ENCODE data around the gene MAPK12. TPM values are rescaled to one million over a fixed set of nuclear protein-coding genes. Genes with fewer than 3 reads are reported as not detected.

MAPK12 gene
- total RNA-seq, 1 donor from 2014 or later: 19.0 TPM

DNA sequence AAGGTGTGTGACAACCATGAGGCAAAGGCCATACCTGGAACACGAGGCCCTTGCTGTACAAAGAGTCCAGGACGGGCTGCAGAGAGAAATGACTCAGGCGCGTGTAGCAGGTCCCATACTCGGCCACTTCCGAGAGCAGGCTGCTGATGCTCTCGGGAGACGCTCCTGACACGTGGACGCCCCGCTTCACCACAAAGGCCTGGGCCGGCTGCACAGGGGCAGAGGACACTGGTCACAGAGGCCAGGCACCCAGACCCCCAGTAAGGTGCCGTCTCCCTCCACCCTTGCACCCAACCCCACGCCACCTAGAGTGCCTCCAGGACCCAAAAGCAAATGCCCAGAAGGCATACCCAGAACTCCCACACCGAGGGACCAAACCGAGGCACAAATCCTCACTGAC is 32.1 kb downstream of the MAPK12 start:
- H3K36me3 Mint-ChIP-seq (ENCODE audit: low read depth): peaks cover 20% of the 10 kb centered on the region
- no peak for DNase-seq (ENCODE audit: low spot score)
- no peaks in the 10 kb centered on the region for H3K4me1 Mint-ChIP-seq (ENCODE audit: low read depth)
- no peak overlapping the region for H3K4me3 Mint-ChIP-seq
- no peaks in the 10 kb centered on the region for H3K9me3 Mint-ChIP-seq
- intact Hi-C loops (cut with micrococcal nuclease): no loop called here
- H3K27me3 Mint-ChIP-seq (ENCODE audit: insufficient read depth): no peaks in the 10 kb centered on the region
- H3K27ac Mint-ChIP-seq: no peak overlapping the region

DNA sequence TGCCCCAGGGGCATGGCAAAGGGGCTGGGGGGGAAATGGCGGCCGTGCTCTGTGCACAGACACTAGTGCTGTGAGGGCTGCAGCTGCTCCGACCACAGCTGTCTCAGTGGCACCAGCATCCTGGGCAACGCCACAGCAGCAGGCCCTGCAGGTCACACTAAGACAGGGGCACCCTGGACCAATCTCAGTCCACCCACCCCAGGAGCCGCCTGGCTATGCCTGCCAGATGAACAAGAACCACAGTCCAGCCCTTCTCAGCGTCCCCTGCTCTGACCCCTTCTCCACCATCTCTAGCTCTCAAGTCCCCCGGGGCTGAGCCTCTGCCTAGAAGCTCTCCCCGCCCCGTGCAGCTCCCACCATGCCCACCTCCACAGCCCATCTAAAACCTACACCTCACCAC is 33.1 kb downstream of the MAPK12 start:
- H3K9me3 Mint-ChIP-seq: no peaks in the 10 kb centered on the region
- no peak overlapping the region for H3K27ac Mint-ChIP-seq
- no peaks in the 10 kb centered on the region for H3K27me3 Mint-ChIP-seq (ENCODE audit: insufficient read depth)
- no peaks in the 10 kb centered on the region for H3K4me1 Mint-ChIP-seq (ENCODE audit: low read depth)
- intact Hi-C loops (cut with micrococcal nuclease): no loop called here
- DNase-seq (ENCODE audit: low spot score): no peak
- peaks cover 21% of the 10 kb centered on the region for H3K36me3 Mint-ChIP-seq (ENCODE audit: low read depth)
- H3K4me3 Mint-ChIP-seq: no peak overlapping the region

DNA sequence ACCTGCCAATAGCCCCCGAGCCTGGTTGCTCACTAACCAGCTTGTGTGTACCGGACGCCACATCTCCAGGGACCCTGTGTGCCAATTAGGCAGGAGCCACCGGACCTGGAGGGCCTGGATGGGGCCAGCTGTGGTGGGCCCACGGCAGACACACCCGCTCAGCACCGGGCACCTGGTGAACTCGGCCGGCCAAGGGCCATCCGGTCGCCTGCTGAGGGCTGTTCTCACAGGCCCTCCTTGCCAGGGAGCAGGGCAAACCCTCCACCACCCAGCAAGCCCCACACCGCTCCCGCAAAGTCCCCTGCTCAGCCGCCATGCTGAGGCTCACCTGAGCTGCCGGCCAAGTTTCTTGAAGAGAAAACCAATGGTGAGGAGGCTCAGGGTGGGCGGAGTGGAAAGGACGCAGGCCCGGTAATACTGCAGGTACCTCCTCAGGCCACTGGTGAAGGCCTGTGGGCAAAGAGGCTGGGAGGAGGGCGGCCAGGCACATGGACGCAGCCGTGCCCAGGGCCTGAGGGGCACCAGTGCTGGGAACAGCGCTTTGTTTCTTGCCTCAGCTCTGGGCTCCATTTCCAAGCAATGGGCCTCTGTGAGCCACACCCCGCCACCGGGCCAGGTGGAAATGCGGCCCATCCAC is 33.8 kb downstream of the MAPK12 start:
- intact Hi-C loops (cut with micrococcal nuclease): no loop called here
- no peaks in the 10 kb centered on the region for H3K9me3 Mint-ChIP-seq
- no peaks in the 10 kb centered on the region for H3K27me3 Mint-ChIP-seq (ENCODE audit: insufficient read depth)
- peaks cover 26% of the 10 kb centered on the region for H3K36me3 Mint-ChIP-seq (ENCODE audit: low read depth)
- H3K27ac Mint-ChIP-seq: no peak overlapping the region
- DNase-seq (ENCODE audit: low spot score): no peak
- H3K4me1 Mint-ChIP-seq (ENCODE audit: low read depth): no peaks in the 10 kb centered on the region
- H3K4me3 Mint-ChIP-seq: no peak overlapping the region

DNA sequence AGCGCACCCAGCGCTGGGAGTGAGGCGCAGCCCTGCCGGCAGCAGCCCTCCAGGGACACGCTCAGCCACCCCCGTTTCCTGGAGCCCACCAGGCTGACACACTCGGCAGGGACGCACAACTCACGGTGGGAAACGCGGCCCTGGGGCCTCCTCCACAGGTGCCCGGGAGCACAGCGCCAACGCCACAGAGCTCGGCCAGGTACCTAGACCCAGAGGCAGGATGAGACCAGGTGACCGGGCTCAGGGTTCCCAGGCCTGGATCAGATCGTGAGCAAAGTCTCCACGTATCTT is 34.7 kb downstream of the MAPK12 start:
- H3K36me3 Mint-ChIP-seq (ENCODE audit: low read depth): peaks cover 28% of the 10 kb centered on the region
- H3K27ac Mint-ChIP-seq: no peak overlapping the region
- no peak for DNase-seq (ENCODE audit: low spot score)
- intact Hi-C loops (cut with micrococcal nuclease): no loop called here
- no peaks in the 10 kb centered on the region for H3K27me3 Mint-ChIP-seq (ENCODE audit: insufficient read depth)
- H3K4me1 Mint-ChIP-seq (ENCODE audit: low read depth): no peaks in the 10 kb centered on the region
- no peaks in the 10 kb centered on the region for H3K9me3 Mint-ChIP-seq
- H3K4me3 Mint-ChIP-seq: no peak overlapping the region

DNA sequence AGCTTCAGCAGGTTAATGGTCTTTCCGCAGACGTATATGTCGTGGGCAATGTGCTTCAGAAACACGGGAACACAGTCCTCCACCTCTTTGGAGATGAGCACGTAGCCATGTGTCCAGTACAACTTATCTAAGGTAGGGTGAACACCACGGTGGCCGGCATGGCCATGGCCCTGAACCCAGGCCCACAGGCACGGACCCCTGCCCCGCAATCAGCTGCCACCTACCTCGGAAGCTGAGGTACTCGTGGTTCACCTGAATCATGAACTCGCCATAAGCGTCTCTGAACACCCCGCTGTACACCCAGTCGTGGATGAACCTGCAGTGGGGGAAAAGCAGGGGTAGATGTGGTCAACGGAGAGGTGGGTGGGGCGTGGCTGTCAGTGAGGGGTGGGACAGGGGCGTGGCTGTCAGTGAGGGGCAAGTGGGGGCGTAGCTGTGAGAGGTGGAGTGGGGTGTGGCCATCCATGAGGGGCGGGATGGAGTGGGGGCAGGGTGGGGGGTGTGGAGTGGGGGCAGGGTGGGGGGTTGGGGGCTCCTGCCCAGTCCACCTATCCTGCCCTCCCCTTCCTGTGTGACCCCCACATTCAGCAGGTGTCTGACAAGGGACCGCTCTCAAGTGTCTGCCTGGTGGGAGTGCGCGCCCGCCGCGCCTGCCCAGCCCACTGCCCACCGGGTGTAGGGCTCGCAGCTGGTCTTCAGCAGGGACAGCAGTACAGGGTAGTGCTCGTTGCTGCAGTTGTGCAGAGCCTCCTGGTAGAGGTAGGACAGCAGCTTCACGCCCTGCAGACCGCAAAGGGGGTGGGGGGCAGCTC is 35.2 kb downstream of the MAPK12 start:
- no peak overlapping the region for H3K27ac Mint-ChIP-seq
- H3K4me3 Mint-ChIP-seq: no peak overlapping the region
- no peaks in the 10 kb centered on the region for H3K27me3 Mint-ChIP-seq (ENCODE audit: insufficient read depth)
- no peak for DNase-seq (ENCODE audit: low spot score)
- H3K36me3 Mint-ChIP-seq (ENCODE audit: low read depth): peaks cover 28% of the 10 kb centered on the region
- intact Hi-C loops (cut with micrococcal nuclease): no loop called here
- H3K9me3 Mint-ChIP-seq: no peaks in the 10 kb centered on the region
- H3K4me1 Mint-ChIP-seq (ENCODE audit: low read depth): no peaks in the 10 kb centered on the region

DNA sequence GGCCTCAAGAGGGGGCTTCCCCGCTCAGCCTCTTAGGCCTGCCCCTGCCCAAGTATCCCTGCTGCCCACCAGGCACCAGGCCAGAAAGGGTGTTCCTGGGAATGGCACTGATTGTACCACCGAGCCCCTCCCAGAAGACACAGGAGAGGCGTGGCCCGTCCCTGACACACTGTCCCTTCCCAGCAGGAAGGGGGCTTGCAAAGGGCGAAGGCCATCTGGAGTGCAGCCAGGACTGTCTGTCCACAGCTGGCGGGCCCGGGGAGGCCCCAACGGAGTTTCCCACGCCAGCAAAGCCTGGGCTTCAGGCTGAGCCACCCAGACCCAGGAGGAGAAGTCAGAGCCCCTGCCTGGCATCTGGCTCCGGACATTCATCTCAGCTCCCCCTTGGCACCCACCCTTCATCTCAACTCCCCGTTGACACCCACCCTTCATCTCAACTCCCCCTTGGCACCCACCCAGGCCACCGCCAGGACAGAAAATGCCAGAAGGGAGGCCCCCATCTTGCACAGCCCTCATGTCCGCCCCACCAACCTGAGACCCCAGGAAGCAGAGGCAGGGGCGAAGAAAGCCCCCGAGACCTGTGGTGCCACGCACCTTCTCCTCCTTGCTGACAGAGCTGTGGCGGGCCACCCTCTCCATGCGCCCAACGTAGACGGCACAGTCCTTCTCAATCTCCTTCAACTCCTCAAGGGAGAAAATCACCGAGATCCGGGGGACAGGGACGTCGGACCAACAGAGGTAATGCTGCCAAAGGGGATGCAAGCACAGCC is 36.1 kb downstream of the MAPK12 start:
- no peak overlapping the region for H3K4me3 Mint-ChIP-seq
- no peaks in the 10 kb centered on the region for H3K9me3 Mint-ChIP-seq
- no peak overlapping the region for H3K27ac Mint-ChIP-seq
- intact Hi-C loops (cut with micrococcal nuclease): no loop called here
- no peaks in the 10 kb centered on the region for H3K4me1 Mint-ChIP-seq (ENCODE audit: low read depth)
- H3K27me3 Mint-ChIP-seq (ENCODE audit: insufficient read depth): no peaks in the 10 kb centered on the region
- no peak for DNase-seq (ENCODE audit: low spot score)
- H3K36me3 Mint-ChIP-seq (ENCODE audit: low read depth): peaks cover 31% of the 10 kb centered on the region

DNA sequence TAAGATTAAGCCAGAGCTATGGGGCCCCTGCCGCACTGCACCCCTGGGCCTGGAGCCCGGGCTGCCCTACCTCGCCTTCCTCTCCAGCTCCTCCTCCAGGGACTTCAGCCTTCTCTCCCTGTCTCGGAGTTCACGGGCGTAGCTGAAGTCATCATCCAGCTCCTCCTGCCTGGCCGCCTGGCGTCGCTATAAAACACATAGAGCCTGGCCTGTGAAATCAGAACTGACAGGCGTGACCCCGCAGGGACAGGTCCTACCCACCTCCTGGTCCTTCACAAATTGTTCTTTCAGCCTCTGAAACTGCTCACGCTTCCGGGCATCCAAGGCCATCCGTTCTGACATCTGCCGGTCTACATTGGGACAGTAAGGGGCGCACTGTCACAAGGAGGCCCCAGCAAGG is 37.4 kb downstream of the MAPK12 start:
- Mint-ChIP-seq H3K4me3 (no peak overlapping the region), H3K9me3 (no peaks in the 10 kb centered on the region), H3K36me3 (ENCODE audit: low read depth) (peaks cover 28% of the 10 kb centered on the region), H3K4me1 (ENCODE audit: low read depth) (no peaks in the 10 kb centered on the region), H3K27ac (no peak overlapping the region), H3K27me3 (ENCODE audit: insufficient read depth) (no peaks in the 10 kb centered on the region)
- no peak for DNase-seq (ENCODE audit: low spot score)
- intact Hi-C loops (cut with micrococcal nuclease): no loop called here

DNA sequence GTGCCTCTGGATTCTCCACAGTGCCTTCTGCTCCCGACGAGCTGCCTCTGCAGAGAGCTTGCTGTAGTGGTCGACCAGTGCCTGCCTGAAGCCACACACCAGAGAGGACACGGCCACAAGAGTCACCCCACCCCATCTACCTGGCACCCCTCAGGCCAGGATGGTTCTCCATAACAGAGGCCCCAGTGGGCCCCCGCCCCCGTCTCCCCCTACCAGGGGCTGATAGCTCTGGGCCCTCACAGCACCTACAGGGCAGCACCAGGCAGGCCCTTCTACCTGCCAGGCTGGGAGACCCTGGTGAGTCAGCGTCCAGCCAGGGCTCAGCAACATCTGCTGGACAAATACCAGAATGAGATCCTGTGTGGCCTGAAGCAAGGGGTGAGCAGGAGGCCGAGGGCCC is 39.0 kb downstream of the MAPK12 start:
- H3K36me3 Mint-ChIP-seq (ENCODE audit: low read depth): peaks cover 24% of the 10 kb centered on the region

DNA sequence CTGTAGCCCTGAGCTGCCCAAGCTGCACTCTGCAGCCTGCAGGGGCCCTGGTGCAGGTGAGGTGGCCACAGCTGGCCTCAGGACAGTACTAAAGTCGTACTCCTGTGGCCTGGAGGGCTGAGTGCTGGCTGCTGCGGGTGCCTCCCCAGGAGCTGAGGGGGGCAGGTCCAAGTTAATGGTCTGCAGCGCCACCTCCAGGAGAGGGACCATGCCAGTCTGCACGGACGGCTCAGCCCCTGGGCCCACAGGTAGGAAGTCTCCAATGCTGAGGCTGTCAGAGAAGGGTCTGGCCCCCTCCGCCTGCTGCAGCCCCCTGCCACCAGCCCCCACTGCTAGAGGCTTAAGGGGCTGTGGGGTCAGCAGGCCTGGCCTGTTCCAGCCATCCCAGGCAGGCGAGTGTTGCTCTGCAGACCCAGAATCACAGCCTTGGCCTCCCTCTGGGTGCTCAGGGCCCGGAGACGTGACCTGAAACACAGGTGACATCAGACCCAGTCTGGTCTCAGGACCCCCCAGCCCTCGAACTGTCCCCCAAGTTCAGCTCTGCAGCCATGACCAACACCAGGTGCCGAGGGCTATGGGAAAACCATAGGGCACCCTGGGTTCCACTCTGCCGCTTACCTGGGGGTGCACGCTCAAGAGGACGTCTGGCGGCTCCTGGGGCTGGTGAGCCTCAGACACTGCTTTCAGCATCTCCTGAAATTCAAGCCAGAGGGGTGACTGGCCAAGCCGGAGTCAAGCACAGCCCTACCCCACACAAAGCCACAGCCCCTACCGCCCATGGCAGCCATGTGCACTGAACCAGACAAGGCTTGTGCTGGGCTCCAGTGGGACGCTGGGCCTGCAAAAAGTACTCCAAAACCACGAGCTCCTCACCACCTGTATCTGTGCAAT is 39.8 kb downstream of the MAPK12 start:
- Mint-ChIP-seq H3K9me3 (no peaks in the 10 kb centered on the region), H3K36me3 (ENCODE audit: low read depth) (peaks cover 28% of the 10 kb centered on the region), H3K27ac (no peak overlapping the region), H3K4me3 (no peak overlapping the region), H3K27me3 (ENCODE audit: insufficient read depth) (no peaks in the 10 kb centered on the region), H3K4me1 (ENCODE audit: low read depth) (no peaks in the 10 kb centered on the region)
- no peak for DNase-seq (ENCODE audit: low spot score)
- intact Hi-C loops (cut with micrococcal nuclease): no loop called here

More for the DNA sequence above, 39.0 kb downstream of the MAPK12 start:
- H3K27me3 Mint-ChIP-seq (ENCODE audit: insufficient read depth): no peaks in the 10 kb centered on the region
- DNase-seq (ENCODE audit: low spot score): no peak
- intact Hi-C loops (cut with micrococcal nuclease): no loop called here
- H3K9me3 Mint-ChIP-seq: no peaks in the 10 kb centered on the region
- H3K4me3 Mint-ChIP-seq: no peak overlapping the region
- H3K27ac Mint-ChIP-seq: no peak overlapping the region
- no peaks in the 10 kb centered on the region for H3K4me1 Mint-ChIP-seq (ENCODE audit: low read depth)

DNA sequence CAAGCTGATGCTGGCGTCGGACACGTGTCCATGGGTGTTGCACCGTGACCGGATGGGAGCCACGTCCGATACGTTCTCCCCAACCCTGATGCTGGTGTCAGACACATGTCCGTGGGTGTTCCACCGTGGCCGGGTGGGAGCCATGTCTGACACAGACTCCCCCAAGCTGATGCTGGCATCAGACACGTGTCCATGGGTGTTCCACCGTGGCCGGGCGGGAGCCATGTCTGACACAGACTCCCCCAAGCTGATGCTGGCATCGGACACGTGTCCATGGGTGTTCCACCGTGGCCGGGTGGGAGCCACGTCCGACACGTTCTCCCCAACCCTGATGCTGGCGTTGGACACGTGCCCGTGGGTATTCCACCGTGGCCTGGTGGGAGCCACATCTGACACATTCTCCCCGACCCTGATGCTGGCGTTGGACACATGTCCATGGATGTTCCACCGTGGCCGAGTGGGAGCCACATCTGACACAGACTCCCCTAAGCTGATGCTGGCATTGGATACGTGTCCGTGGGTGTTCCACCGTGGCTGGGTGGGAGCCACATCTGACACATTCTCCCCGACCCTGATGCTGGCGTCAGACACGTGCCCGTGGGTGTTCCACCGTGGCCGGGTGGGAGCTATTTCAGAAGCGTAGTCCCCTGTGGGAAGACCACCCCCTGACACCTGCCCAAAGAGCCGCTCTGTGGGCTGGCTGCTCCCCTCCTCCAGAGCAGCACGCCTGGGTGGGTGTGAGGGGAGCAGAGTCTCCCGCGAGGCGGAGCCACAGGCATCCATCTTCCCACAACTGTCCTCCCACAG is 40.7 kb downstream of the MAPK12 start:
- Mint-ChIP-seq H3K27me3 (ENCODE audit: insufficient read depth) (no peaks in the 10 kb centered on the region), H3K4me3 (no peak overlapping the region), H3K36me3 (ENCODE audit: low read depth) (peaks cover 30% of the 10 kb centered on the region), H3K27ac (no peak overlapping the region), H3K4me1 (ENCODE audit: low read depth) (no peaks in the 10 kb centered on the region), H3K9me3 (no peaks in the 10 kb centered on the region)
- DNase-seq (ENCODE audit: low spot score): no peak
- intact Hi-C loops (cut with micrococcal nuclease): no loop called here

DNA sequence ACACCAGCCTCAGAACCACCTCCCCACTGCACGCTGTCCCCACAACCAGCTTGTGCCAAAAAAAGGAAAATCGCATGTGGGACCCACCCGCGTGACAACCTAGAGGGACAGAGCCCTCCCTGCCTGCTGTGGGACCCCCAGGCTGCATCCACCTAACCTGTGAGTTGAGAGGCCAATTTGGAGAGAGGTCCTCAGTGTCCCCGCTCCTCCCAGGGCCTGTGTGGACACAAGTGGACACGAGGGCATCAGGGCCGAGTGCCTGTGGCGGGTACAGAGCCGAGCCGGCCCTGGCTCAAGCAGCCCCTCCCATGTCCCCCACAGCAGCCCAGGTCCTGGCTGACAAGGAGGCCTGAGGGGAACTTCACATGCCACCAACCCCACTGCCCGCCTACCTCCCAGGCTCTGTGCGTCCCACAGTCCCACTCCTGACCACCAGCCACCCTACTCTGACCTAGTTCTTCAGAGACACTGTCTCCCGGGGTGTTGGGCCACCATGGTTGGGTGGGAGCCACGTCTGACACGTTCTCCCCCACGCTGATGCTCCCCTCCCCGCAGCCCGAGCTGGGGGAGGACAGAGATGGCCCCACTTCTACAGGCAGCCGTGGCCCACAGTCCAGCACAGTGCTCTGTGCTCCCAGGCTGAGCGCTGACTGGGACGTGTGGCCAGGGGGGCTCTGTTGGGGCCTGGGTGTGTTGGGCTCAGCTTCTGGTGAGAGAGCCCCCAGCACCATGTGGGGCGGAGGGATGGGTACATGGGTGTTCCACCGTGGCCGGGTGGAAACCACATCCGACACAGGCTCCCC is 41.5 kb downstream of the MAPK12 start:
- H3K27me3 Mint-ChIP-seq (ENCODE audit: insufficient read depth): no peaks in the 10 kb centered on the region
- H3K4me1 Mint-ChIP-seq (ENCODE audit: low read depth): no peaks in the 10 kb centered on the region
- DNase-seq (ENCODE audit: low spot score): no peak
- H3K36me3 Mint-ChIP-seq (ENCODE audit: low read depth): peaks cover 31% of the 10 kb centered on the region
- intact Hi-C loops (cut with micrococcal nuclease): no loop called here
- H3K9me3 Mint-ChIP-seq: no peaks in the 10 kb centered on the region
- no peak overlapping the region for H3K27ac Mint-ChIP-seq
- H3K4me3 Mint-ChIP-seq: no peak overlapping the region

Measured in activated T-helper 1 cell treated with anti-CD3 and anti-CD28 coated beads, Interleukin-12 subunit alpha, Interleukin-12 subunit beta, Interleukin-2, Interleukin-4 antibody, amounts not matched to agents 30 ng/mL and 10 ng/mL and 1 ng/mL, durations not matched to agents 14 hours and 24 hours and 36 hours (primary cell).